ENCODE measurements around the gene PLCH1. TPM values are rescaled to one million over a fixed set of nuclear protein-coding genes. Genes with fewer than 3 reads are reported as not detected.

Gene PLCH1
- total RNA-seq, 4 donors from 2014 or later: 0.29 to 12.0 (median 0.58) TPM

DNA sequence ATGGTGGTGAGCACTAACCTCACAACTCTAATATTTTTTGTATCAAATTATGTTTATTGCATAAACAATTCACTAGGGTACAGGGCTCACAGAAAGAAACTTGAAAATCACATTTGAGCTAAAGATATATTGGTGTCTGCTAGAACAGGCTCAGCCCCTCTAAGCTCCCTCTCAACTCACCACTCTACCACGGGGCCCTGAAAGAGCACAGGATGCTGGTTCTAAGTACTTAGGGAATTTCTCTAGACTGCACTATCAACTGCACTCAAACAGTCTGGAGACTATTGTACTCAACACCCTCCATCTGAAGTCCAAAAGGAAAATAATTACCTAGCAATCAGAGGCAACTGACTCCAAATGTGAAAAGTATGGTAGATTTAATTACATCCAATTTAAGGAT lies 352.7 kb downstream of the PLCH1 start:
- no peaks in the 10 kb centered on the region for H3K4me1 ChIP-seq
- no peak overlapping the region for H3K27ac ChIP-seq
- H3K9me3 ChIP-seq: no peaks in the 10 kb centered on the region
- no peak overlapping the region for H3K4me3 ChIP-seq
- intact Hi-C loops (cut with DNase I; ENCODE audit: low total_unique reads): no loop called here
- H3K36me3 ChIP-seq: no peaks in the 10 kb centered on the region
- no peak for DNase-seq
- no peaks in the 10 kb centered on the region for H3K27me3 ChIP-seq
- TF ChIP-seq CTCF (IDR thresholded peaks at IDR 0.05) (no peak), POLR2A (IDR thresholded peaks at IDR 0.05) (no peak)

- Histone ChIP-seq H3K27ac (peak overlapping the region in 1 of 2 donors; percentile 51), H3K9me3 (no peaks in the 10 kb centered on the region), H3K36me3 (no peaks in the 10 kb centered on the region), H3K27me3 (no peaks in the 10 kb centered on the region), H3K4me3 (no peak overlapping the region), H3K4me1 (no peaks in the 10 kb centered on the region)
- DNase-seq: peak; percentile 22 to 49
- intact Hi-C loops (cut with DNase I; ENCODE audit: low total_unique reads): no loop called here
- TF ChIP-seq CTCF (IDR thresholded peaks at IDR 0.05) (no peak), POLR2A (IDR thresholded peaks at IDR 0.05) (no peak)
Measured at GRCh38 chr3:155391551-155391958, 353.3 kb downstream of the PLCH1 start.

GRCh38 chr3:155391104-155391503 lies 353.8 kb downstream of the PLCH1 start:
- Histone ChIP-seq H3K27ac (peak overlapping the region; percentile 6 to 51), H3K4me1 (no peaks in the 10 kb centered on the region), H3K36me3 (no peaks in the 10 kb centered on the region), H3K27me3 (no peaks in the 10 kb centered on the region), H3K4me3 (no peak overlapping the region), H3K9me3 (no peaks in the 10 kb centered on the region)
- intact Hi-C loops (cut with DNase I; ENCODE audit: low total_unique reads): no loop called here
- no peak for TF ChIP-seq CTCF (IDR thresholded peaks at IDR 0.05)
- no peak for TF ChIP-seq POLR2A (IDR thresholded peaks at IDR 0.05)
- no peak for DNase-seq

DNA sequence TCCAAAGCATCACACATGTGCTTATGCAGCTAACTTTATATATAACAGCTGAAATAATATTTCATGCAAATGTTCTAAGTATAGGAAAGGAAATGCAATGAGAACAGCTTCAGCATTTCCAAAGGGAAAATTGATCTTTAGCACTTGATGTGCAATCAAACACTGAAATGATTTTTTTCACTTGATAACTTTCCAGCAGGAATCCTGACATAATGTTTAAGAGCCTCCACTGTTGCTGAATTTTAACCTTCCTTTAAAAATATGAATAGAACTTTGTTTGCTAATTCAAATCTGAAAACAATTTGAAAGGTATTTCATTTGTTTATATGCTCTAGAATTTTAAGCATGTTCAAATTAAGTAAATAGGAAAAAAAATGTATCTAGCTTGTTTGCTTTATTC lies 354.5 kb downstream of the PLCH1 start:
- no peaks in the 10 kb centered on the region for H3K36me3 ChIP-seq
- no peak for DNase-seq
- intact Hi-C loops (cut with DNase I; ENCODE audit: low total_unique reads): no loop called here
- no peaks in the 10 kb centered on the region for H3K27me3 ChIP-seq
- H3K4me3 ChIP-seq: no peak overlapping the region
- peak overlapping the region in 1 of 2 donors; percentile 29 for H3K27ac ChIP-seq
- no peaks in the 10 kb centered on the region for H3K4me1 ChIP-seq
- H3K9me3 ChIP-seq: no peaks in the 10 kb centered on the region
- TF ChIP-seq CTCF (IDR thresholded peaks at IDR 0.05): no peak
- TF ChIP-seq POLR2A (IDR thresholded peaks at IDR 0.05): no peak

DNA sequence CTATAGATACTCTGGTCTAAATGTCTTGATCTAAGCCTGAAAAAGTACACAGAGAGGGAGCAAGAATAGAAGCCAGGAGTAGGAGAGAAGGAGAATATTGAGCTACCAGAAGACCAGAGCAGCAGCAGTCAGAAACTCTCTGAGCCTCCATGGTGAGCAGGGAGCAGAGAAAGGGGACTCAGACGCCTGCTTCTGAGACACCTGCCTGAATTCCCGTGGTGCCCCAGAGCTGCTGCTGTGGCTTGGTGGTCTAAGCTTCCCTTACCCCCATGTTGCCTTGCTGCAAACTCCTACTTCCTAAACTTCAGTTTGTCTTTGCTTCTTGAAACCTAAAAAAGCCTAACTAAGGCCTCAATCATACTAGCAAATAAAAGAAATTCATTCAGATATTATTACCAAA lies 356.5 kb downstream of the PLCH1 start:
- DNase-seq: no peak
- Histone ChIP-seq H3K27ac (no peak overlapping the region), H3K36me3 (no peaks in the 10 kb centered on the region), H3K4me1 (no peaks in the 10 kb centered on the region), H3K4me3 (no peak overlapping the region), H3K27me3 (no peaks in the 10 kb centered on the region), H3K9me3 (no peaks in the 10 kb centered on the region)
- TF ChIP-seq POLR2A (IDR thresholded peaks at IDR 0.05): no peak
- no peak for TF ChIP-seq CTCF (IDR thresholded peaks at IDR 0.05)
- intact Hi-C loops (cut with DNase I; ENCODE audit: low total_unique reads): no loop called here

Measured in uterus (tissue), 4 donors.